ENCODE results near the gene CMPK1. TPM values are rescaled to one million over a fixed set of nuclear protein-coding genes. Genes with fewer than 3 reads are reported as not detected.

Gene CMPK1
- total and polyA plus RNA-seq, 2 of the 8 experiments (the other 6 are each of a cell fraction or from before 2014, with no cell fraction given) = 6.0 to 36.9 TPM

DNA sequence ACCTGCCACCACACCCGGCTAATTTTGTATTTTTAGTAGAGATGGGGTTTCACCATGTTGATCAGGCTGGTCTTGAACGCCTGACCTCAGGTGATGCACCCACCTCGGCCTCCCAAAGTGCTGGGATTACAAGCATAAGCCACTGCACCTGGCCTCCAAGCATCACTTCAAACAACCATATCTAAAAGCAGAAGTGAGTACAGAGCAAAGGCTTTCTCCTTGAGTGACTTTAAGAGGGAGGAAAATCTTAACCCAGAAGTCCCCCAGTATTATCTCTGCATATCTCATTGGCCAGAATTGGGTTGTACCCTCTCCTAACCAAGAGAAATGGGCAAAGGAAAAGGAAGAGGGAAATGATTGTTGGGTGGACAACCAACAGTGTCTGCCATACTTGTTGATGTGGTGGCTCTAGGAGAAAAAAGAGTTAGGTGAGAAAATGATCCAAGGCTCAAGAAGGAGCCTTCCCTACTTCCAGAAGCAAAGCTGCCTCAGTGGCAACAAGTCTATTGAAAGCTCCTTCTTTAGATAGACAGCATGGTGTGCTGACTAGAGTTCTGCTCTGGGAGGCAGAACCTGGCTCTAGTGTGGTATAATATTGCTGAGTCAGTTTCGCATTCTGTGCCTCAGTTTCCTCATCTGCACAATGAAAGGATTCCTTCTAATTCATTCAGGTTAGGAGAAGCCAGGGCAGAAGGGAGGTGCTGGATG lies 65.7 kb downstream of the CMPK1 start:
- no peak for DNase-seq (ENCODE audit: low read depth in 1 of 2, low spot score in 2 of 2)
- ChIA-PET CTCF (ENCODE audit: partially characterized antibody) (interaction anchor here (1.0 to 4.2 kb wide), 4 partner anchors 9 to 25 kb away, joined by 3 to 46 read pairs (median 4); no protein-coding TSS in a partner anchor), POLR2A (ENCODE audit: partially characterized antibody) (no interaction called here)
- Histone ChIP-seq H3K56ac (replicated peaks; ENCODE audit: insufficient read length, low read depth, low read length) (no peak overlapping the region), H3K27me3 (replicated peaks in 1 of 4; ENCODE audit: control insufficient read depth in 3 of 4, extremely low read depth in 1 of 4, insufficient read depth in 3 of 4, low read length in 3 of 4) (peaks cover 0 to 4% (median 0%) of the 10 kb centered on the region in 4 experiments; a peak in 3 of 7 replicates), H4K91ac (replicated peaks; ENCODE audit: insufficient read length, low read length) (no peak overlapping the region), H4K8ac (ENCODE audit: extremely low read depth, insufficient read depth, low read length) (no peak overlapping the region), H3K36me3 (ENCODE audit: control insufficient read depth in 2 of 4, insufficient read depth in 4 of 4, low read length in 3 of 4) (no peaks in the 10 kb centered on the region), H3K14ac (ENCODE audit: insufficient read length) (no peak overlapping the region), H2BK12ac (ENCODE audit: low read depth, low read length) (no peak overlapping the region), H3K79me1 (ENCODE audit: low read depth, low read length) (no peaks in the 10 kb centered on the region), H2BK120ac (replicated peaks; ENCODE audit: low read depth, low read length) (no peak overlapping the region), H2BK20ac (ENCODE audit: low read length) (no peak overlapping the region), H3K27ac (ENCODE audit: low read depth, low read length) (no peak overlapping the region), H3K23me2 (ENCODE audit: low read depth, low read length) (no peaks in the 10 kb centered on the region), H3K4ac (replicated peaks; ENCODE audit: insufficient read length, low read depth, low read length) (no peak overlapping the region), H3K4me1 (replicated peaks in 1 of 4; ENCODE audit: control insufficient read depth in 3 of 4, insufficient read depth in 4 of 4, low read length in 3 of 4) (no peaks in the 10 kb centered on the region), H4K5ac (ENCODE audit: insufficient read length, low read depth, low read length) (no peak overlapping the region), H3K9me3 (ENCODE audit: insufficient read depth in 2 of 2, low read depth in 1 of 2, low read length in 1 of 2) (no peaks in the 10 kb centered on the region), H2BK5ac (ENCODE audit: low read depth, low read length) (no peak overlapping the region), H3K79me2 (ENCODE audit: control insufficient read depth in 1 of 2, insufficient read depth in 2 of 2, low read length in 2 of 2) (no peaks in the 10 kb centered on the region), H3K9ac (replicated peaks in 1 of 4; ENCODE audit: extremely low read depth in 1 of 4, low read depth in 3 of 4, low read length in 3 of 4) (no peak overlapping the region), H2BK15ac (ENCODE audit: low read length) (no peak overlapping the region), H3K4me3 (ENCODE audit: extremely low read depth in 1 of 4, insufficient read depth in 2 of 4, low read depth in 3 of 4, low read length in 4 of 4) (no peak overlapping the region), H3K4me2 (ENCODE audit: insufficient read depth in 1 of 2, low read depth in 2 of 2, low read length in 2 of 2) (no peak overlapping the region), H3K23ac (ENCODE audit: insufficient read length) (no peak overlapping the region), H4K20me1 (replicated peaks in 1 of 2; ENCODE audit: control insufficient read depth in 1 of 2, insufficient read depth in 2 of 2, low read length in 2 of 2) (no peaks in the 10 kb centered on the region), H2AFZ (ENCODE audit: low read length) (no peak overlapping the region), H2AK5ac (ENCODE audit: low read depth, low read length) (no peak overlapping the region), H3K18ac (ENCODE audit: extremely low read depth, low read length) (no peak overlapping the region)
- FAIRE-seq = no peak
- 82% methylated on average over 4 of the region's 4 CpGs; no CpG with 5 or more reads in 1 of the 2 experiments for WGBS, 2 experiments (ENCODE audit: extremely low coverage in 1 of 2, insufficient coverage in 1 of 2, insufficient read length in 1 of 2, insufficient replicate concordance in 2 of 2, low coverage in 1 of 2, low lambda C conversion rate in 2 of 2, missing lambda C conversion rate in 1 of 2)
- no peak for TF ChIP-seq SP4 (IDR thresholded peaks at IDR 0.05; ENCODE audit: low read length)
- TF ChIP-seq POLR2AphosphoS5 (IDR thresholded peaks at IDR 0.05; ENCODE audit: low read depth, low read length) = no peak
- no peak for TF ChIP-seq MAFK (IDR thresholded peaks at IDR 0.05; ENCODE audit: low read depth, low read length)
- no peak for TF ChIP-seq KDM5A (IDR thresholded peaks at IDR 0.05; ENCODE audit: low read length)
- TF ChIP-seq CBX5 (IDR thresholded peaks at IDR 0.05; ENCODE audit: low read depth, low read length) = no peak
- no peak for TF ChIP-seq POU5F1 (IDR thresholded peaks at IDR 0.05; ENCODE audit: low read depth, low read length)
- no peak for TF ChIP-seq HDAC6 (IDR thresholded peaks at IDR 0.05; ENCODE audit: low read depth, low read length)
- TF ChIP-seq SP1 (IDR thresholded peaks at IDR 0.05; ENCODE audit: low read depth, low read length) = no peak
- TF ChIP-seq CEBPB (IDR thresholded peaks at IDR 0.05; ENCODE audit: low read depth, low read length) = no peak
- TF ChIP-seq CHD1 (IDR thresholded peaks at IDR 0.05; ENCODE audit: low read depth, low read length) = no peak
- TF ChIP-seq TEAD4 (IDR thresholded peaks at IDR 0.05; ENCODE audit: low read depth, low read length) = no peak
- TF ChIP-seq, protein P1, sequence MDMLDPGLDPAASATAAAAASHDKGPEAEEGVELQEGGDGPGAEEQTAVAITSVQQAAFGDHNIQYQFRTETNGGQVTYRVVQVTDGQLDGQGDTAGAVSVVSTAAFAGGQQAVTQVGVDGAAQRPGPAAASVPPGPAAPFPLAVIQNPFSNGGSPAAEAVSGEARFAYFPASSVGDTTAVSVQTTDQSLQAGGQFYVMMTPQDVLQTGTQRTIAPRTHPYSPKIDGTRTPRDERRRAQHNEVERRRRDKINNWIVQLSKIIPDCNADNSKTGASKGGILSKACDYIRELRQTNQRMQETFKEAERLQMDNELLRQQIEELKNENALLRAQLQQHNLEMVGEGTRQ (IDR thresholded peaks at IDR 0.05; ENCODE audit: low read length) = no peak
- no peak for TF ChIP-seq BRCA1 (IDR thresholded peaks at IDR 0.05; ENCODE audit: low read depth, low read length)
- no peak for TF ChIP-seq BCL11A (IDR thresholded peaks at IDR 0.05; ENCODE audit: low read depth in 2 of 2, low read length in 2 of 2)
